ENCODE data around the gene GALNT10. TPM values are rescaled to one million over a fixed set of nuclear protein-coding genes. Genes with fewer than 3 reads are reported as not detected.

The GALNT10 gene
- total RNA-seq, 1 donor from 2014 or later, result 27.6 TPM

- H3K4me3 ChIP-seq (ENCODE audit: low read depth, low read length), result no peak overlapping the region
- no peaks in the 10 kb centered on the region for H3K27me3 ChIP-seq (ENCODE audit: control insufficient read depth, insufficient read depth, low read length)
- peaks cover 1% of the 10 kb centered on the region for H3K36me3 ChIP-seq (ENCODE audit: control insufficient read depth, insufficient read depth, low read length)
- no peak for DNase-seq (ENCODE audit: low read depth)
- TF ChIP-seq, protein P1, sequence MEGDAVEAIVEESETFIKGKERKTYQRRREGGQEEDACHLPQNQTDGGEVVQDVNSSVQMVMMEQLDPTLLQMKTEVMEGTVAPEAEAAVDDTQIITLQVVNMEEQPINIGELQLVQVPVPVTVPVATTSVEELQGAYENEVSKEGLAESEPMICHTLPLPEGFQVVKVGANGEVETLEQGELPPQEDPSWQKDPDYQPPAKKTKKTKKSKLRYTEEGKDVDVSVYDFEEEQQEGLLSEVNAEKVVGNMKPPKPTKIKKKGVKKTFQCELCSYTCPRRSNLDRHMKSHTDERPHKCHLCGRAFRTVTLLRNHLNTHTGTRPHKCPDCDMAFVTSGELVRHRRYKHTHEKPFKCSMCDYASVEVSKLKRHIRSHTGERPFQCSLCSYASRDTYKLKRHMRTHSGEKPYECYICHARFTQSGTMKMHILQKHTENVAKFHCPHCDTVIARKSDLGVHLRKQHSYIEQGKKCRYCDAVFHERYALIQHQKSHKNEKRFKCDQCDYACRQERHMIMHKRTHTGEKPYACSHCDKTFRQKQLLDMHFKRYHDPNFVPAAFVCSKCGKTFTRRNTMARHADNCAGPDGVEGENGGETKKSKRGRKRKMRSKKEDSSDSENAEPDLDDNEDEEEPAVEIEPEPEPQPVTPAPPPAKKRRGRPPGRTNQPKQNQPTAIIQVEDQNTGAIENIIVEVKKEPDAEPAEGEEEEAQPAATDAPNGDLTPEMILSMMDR (IDR thresholded peaks at IDR 0.05; ENCODE audit: insufficient read depth, low read length, poor library complexity, severe bottlenecking), result no peak
Measured at GRCh38 chr5:154293219-154293618, 102.7 kb downstream of the GALNT10 start.

DNA sequence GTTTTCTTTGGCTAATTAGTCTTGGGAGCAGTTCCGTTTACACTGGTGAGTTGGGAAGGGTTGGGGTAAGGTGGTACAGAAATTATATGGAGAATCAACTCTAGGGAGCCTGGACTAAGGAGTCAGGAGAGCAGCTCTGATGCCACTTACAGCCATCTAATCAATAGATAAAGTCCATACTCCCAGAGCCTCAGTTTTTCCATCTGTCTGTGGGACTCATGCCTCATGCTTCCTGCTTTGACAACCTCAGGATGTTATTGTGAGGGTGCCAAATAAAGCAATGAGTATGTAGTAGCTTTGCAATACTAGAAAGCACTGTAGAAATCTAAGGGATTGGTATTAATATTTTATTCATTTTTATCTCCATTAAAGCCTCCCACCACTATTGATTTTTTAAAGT, 105.0 kb downstream of the GALNT10 start:
- Histone ChIP-seq H3K4me3 (ENCODE audit: low read depth, low read length) (no peak overlapping the region), H3K36me3 (ENCODE audit: control insufficient read depth, insufficient read depth, low read length) (peaks cover 1% of the 10 kb centered on the region), H3K27me3 (ENCODE audit: control insufficient read depth, insufficient read depth, low read length) (no peaks in the 10 kb centered on the region)
- DNase-seq (ENCODE audit: low read depth), result no peak
- TF ChIP-seq, protein P1 (IDR thresholded peaks at IDR 0.05; ENCODE audit: insufficient read depth, low read length, poor library complexity, severe bottlenecking), result no peak

DNA sequence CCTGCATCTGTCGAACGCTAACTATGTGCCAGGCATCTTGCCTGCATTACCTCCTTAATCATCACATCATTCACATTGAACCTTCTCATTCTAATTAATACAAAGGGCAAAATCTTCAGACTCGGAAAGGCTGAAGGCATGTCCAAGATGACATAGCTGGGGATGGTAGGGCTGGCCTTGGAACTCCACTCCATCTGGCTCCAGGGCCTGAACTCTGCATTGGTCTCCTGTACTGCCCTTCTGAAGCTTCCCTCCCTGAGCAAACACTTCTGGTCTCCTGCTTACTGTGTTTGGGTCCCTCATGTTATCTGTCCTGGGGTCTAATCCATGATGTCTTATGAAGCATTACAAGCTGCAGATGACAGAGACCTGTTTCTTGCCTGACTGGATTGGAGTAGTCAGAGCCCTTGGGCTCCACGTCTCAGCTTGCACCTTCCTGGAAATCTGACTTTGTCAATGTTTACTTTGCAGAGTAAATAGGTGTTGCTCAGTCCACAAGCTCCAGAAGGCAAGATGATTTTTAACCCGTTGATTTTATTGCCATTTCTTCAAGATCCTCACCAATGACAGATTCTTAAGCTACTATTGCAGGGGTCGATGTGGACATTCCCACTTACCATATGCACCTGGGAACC, 106.1 kb downstream of the GALNT10 start:
- TF ChIP-seq, protein P1 (IDR thresholded peaks at IDR 0.05; ENCODE audit: insufficient read depth, low read length, poor library complexity, severe bottlenecking), result no peak
- Histone ChIP-seq H3K4me3 (ENCODE audit: low read depth, low read length) (no peak overlapping the region), H3K36me3 (ENCODE audit: control insufficient read depth, insufficient read depth, low read length) (peaks cover 1% of the 10 kb centered on the region)

GRCh38 chr5:154298065-154298464, 107.5 kb downstream of the GALNT10 start:
- Histone ChIP-seq H3K27me3 (ENCODE audit: control insufficient read depth, insufficient read depth, low read length) (no peaks in the 10 kb centered on the region), H3K36me3 (ENCODE audit: control insufficient read depth, insufficient read depth, low read length) (peaks cover 2% of the 10 kb centered on the region), H3K4me3 (ENCODE audit: low read depth, low read length) (no peak overlapping the region)
- no peak for DNase-seq (ENCODE audit: low read depth)
- TF ChIP-seq, protein P1 (IDR thresholded peaks at IDR 0.05; ENCODE audit: insufficient read depth, low read length, poor library complexity, severe bottlenecking), result no peak

More for the DNA sequence above, 106.1 kb downstream of the GALNT10 start:
- DNase-seq (ENCODE audit: low read depth), result no peak
- H3K27me3 ChIP-seq (ENCODE audit: control insufficient read depth, insufficient read depth, low read length), result no peaks in the 10 kb centered on the region

DNA sequence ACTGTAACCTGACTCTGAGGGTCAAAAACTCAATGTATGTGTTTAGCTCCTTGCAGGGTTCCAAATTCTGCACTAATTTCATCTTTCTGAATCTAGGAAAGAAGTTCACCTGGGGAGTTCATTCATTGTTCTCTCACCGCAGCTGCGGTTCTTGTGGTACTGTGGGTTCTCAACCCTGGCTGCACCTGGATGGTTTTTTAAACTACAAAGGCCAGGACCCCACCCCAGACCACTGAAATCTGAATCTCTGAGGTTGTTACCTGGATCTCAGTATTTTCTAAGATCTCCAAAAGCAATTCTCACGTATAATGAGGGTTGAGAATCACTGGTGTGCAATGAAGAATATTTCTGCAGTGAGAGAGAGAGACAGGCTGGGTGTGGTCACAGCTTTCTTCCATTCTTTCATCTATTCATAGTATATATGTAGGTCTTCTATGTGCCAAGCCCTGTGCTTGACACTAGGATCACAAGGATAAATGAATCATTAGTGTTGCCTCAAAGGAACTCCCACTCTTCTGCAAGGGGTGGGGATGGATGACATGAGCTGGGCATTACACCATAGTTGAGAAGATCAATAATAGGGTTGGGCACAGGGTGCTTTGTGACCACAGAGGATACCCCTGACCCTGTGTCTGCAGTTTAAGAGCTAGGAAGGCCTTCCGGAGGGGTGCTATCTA, 109.8 kb downstream of the GALNT10 start:
- Histone ChIP-seq H3K27me3 (ENCODE audit: control insufficient read depth, insufficient read depth, low read length) (no peaks in the 10 kb centered on the region), H3K4me3 (ENCODE audit: low read depth, low read length) (no peak overlapping the region), H3K36me3 (ENCODE audit: control insufficient read depth, insufficient read depth, low read length) (peaks cover 2% of the 10 kb centered on the region)
- TF ChIP-seq, protein P1 (IDR thresholded peaks at IDR 0.05; ENCODE audit: insufficient read depth, low read length, poor library complexity, severe bottlenecking), result no peak
- DNase-seq (ENCODE audit: low read depth), result no peak
